ENCODE data around the gene SLC17A3.

SLC17A3 gene

GRCh38 chr6:25899580-25900408 lies 25.8 kb upstream of the SLC17A3 start:
- no peak overlapping the region for H3K4me3 ChIP-seq
- no peak overlapping the region for H3K27ac ChIP-seq
- TF ChIP-seq, protein P1, sequence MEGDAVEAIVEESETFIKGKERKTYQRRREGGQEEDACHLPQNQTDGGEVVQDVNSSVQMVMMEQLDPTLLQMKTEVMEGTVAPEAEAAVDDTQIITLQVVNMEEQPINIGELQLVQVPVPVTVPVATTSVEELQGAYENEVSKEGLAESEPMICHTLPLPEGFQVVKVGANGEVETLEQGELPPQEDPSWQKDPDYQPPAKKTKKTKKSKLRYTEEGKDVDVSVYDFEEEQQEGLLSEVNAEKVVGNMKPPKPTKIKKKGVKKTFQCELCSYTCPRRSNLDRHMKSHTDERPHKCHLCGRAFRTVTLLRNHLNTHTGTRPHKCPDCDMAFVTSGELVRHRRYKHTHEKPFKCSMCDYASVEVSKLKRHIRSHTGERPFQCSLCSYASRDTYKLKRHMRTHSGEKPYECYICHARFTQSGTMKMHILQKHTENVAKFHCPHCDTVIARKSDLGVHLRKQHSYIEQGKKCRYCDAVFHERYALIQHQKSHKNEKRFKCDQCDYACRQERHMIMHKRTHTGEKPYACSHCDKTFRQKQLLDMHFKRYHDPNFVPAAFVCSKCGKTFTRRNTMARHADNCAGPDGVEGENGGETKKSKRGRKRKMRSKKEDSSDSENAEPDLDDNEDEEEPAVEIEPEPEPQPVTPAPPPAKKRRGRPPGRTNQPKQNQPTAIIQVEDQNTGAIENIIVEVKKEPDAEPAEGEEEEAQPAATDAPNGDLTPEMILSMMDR (IDR thresholded peaks at IDR 0.05), result no peak
- DNase-seq (ENCODE audit: low spot score), result no peak

DNA sequence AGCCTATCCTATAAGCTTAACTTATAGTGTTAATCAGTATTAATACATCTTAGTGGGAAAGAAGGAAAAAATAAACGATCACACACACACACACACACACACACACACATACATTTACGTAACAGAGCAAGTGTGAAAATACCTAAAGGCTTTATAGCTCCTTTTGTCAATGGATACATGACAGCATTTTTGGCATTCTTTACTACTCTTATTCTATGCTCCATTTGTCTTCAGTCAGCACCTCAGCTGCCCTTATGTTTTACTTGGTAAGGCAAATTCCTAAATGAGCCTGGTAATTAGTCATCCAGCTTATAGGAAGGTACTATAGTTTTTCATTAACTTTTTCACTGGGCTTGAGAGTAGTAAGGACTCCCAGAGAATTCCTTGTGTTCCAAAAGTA lies 25.1 kb upstream of the SLC17A3 start:
- DNase-seq (ENCODE audit: low spot score), result no peak
- no peak overlapping the region for H3K27ac ChIP-seq
- TF ChIP-seq, protein P1 (IDR thresholded peaks at IDR 0.05), result no peak
- no peak overlapping the region for H3K4me3 ChIP-seq

- TF ChIP-seq, protein P1 (IDR thresholded peaks at IDR 0.05), result no peak
- Histone ChIP-seq H3K4me3 (no peak overlapping the region), H3K27ac (no peak overlapping the region)
- no peak for DNase-seq (ENCODE audit: low spot score)
These were observed 24.4 kb upstream of the SLC17A3 start for GRCh38 chr6:25898289-25898977.

GRCh38 chr6:25896252-25896651 lies 22.2 kb upstream of the SLC17A3 start:
- Histone ChIP-seq H3K4me3 (no peak overlapping the region), H3K27ac (no peak overlapping the region)
- no peak for DNase-seq (ENCODE audit: low spot score)
- TF ChIP-seq, protein P1 (IDR thresholded peaks at IDR 0.05), result no peak

DNA sequence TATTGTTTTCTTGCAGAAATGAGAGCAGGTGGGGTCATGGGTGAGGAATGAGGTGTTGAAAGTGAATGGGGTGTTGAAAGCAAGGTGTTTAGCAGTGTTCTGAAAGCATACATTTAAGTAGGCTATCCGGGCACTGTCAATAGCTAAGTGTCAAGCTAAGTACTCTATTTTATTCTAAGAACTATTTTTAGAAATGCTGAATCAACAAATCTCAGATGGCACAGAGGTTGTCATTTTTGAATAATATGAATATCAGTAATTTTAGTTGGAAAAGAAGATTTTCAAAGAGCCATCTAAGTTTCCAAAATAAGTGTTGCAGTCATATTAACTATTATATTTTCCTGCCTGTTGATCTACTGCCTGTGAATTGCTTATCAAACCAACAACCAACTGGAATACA lies 21.7 kb upstream of the SLC17A3 start:
- TF ChIP-seq, protein P1 (IDR thresholded peaks at IDR 0.05), result no peak
- Histone ChIP-seq H3K27ac (no peak overlapping the region), H3K4me3 (no peak overlapping the region)
- no peak for DNase-seq (ENCODE audit: low spot score)

GRCh38 chr6:25893778-25894177 lies 19.7 kb upstream of the SLC17A3 start:
- no peak for DNase-seq (ENCODE audit: low spot score)
- Histone ChIP-seq H3K4me3 (no peak overlapping the region), H3K27ac (no peak overlapping the region)
- TF ChIP-seq, protein P1 (IDR thresholded peaks at IDR 0.05), result no peak

DNA sequence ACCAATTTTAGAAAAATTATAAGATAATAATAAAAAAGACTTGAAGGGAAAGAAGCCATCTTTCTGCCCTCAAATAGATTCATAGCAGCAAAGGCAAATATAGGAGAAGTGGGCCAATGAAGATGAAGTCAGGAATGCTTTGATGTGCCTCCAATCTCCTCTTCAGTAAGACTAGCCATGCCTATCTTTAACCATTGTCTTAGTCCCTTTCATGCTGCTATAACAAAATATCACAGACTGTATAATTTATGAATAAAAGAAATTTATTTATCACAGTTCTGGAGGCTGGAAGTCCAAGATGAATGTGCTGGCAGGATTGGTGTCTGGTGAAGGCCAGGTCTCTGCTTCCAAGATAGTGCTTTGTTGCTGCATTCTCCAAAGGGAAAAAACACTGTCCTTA lies 18.8 kb upstream of the SLC17A3 start:
- TF ChIP-seq, protein P1 (IDR thresholded peaks at IDR 0.05), result no peak
- Histone ChIP-seq H3K27ac (no peak overlapping the region), H3K4me3 (no peak overlapping the region)
- DNase-seq (ENCODE audit: low spot score), result no peak
